GM10266 (cell line): ENCODE results near the gene TTLL10.

ENCODE experiments used
- DNase-seq: peaks from one replicate; pipeline ENCODE4 v3.0.0; 2012; ENCODE audit errors: extremely low spot score
- CTCF ChIP-seq: IDR thresholded peaks from 2 replicates; pipeline ENCODE4 v1.5.1; 2012; ENCODE audit warnings: mild to moderate bottlenecking, low read depth; ENCODE audit not compliant: control insufficient read depth, insufficient read depth; ENCODE audit errors: missing control alignments

Gene TTLL10

GRCh38 chr1:1208713-1209433 lies 35.2 kb downstream of the TTLL10 start:
- no peak for DNase-seq
- no peak for TF ChIP-seq CTCF

- no peak for DNase-seq
- TF ChIP-seq CTCF, result no peak
These were observed 37.3 kb downstream of the TTLL10 start for GRCh38 chr1:1210726-1211540.

- no peak for TF ChIP-seq CTCF
- DNase-seq, result no peak
These were observed 38.1 kb downstream of the TTLL10 start for GRCh38 chr1:1211541-1212441.

- DNase-seq, result peak; percentile 80
- no peak for TF ChIP-seq CTCF
These were observed 39.2 kb downstream of the TTLL10 start for GRCh38 chr1:1212780-1213344.

GRCh38 chr1:1213345-1214265 lies 39.9 kb downstream of the TTLL10 start, which contains the start of gene TNFRSF4:
TNFRSF4 (minus strand) TSS chr1:1214153; CDS start chr1:1214127, 26 bp downstream.
- no peak for DNase-seq
- TF ChIP-seq CTCF, result no peak
